Activated gamma-delta T cell treated with anti-CD3 and anti-CD28 coated beads, Interleukin-2, amount 50 U/mL, for 16 hours (primary cell): ENCODE data around the gene GLRX2.
"Not testable (repeated sequence)": the region's sequence is repeated elsewhere in the genome, so short reads cannot be mapped to it uniquely, and the experiment has no call there.

Experiments used
- DNase-seq: peaks from one replicate; pipeline ENCODE4 v3.0.0-alpha.2; 2020; ENCODE audit warnings: low read depth

GLRX2 gene

GRCh38 chr1:193104907-193105820, at the start of gene GLRX2:
TSS of gene GLRX2 (minus strand) at chr1:193105414. CDS start at chr1:193105382, 32 bp downstream.
- peak; percentile 53 for DNase-seq

GRCh38 chr1:193144999-193145398, 39.8 kb upstream of the GLRX2 start:
- no peak for DNase-seq

GRCh38 chr1:193144361-193144938, 39.2 kb upstream of the GLRX2 start:
- no peak for DNase-seq

- no peak for DNase-seq
Measured at GRCh38 chr1:193143285-193143684, 38.1 kb upstream of the GLRX2 start.

- no peak for DNase-seq
Measured at GRCh38 chr1:193142409-193142808, 37.2 kb upstream of the GLRX2 start.

- no peak for DNase-seq
Measured at GRCh38 chr1:193141804-193142203, 36.6 kb upstream of the GLRX2 start.

- no peak for DNase-seq
Measured at GRCh38 chr1:193140254-193140653, 35.0 kb upstream of the GLRX2 start.

- no peak for DNase-seq
Measured at GRCh38 chr1:193131266-193131860, 26.1 kb upstream of the GLRX2 start.

GRCh38 chr1:193125369-193125768, 20.2 kb upstream of the GLRX2 start:
- DNase-seq, result no peak

- no peak for DNase-seq
Measured at GRCh38 chr1:193123751-193124150, 18.5 kb upstream of the GLRX2 start.

GRCh38 chr1:193121616-193122593, 16.7 kb upstream of the GLRX2 start, which contains the start of gene CDC73:
TSS of gene CDC73 (plus strand) at chr1:193122031. CDS start at chr1:193122201, 170 bp downstream.
- DNase-seq, result peak; percentile 99

GRCh38 chr1:193120604-193121166, 15.5 kb upstream of the GLRX2 start:
- DNase-seq, result no peak

GRCh38 chr1:193118803-193119730, 13.9 kb upstream of the GLRX2 start:
- DNase-seq, result no peak

- DNase-seq, result no peak
Measured at GRCh38 chr1:193118194-193118593, 13.0 kb upstream of the GLRX2 start.

- not testable (repeated sequence) for DNase-seq
Measured at GRCh38 chr1:193117167-193117566, 12.0 kb upstream of the GLRX2 start.

GRCh38 chr1:193115629-193116227, 10.5 kb upstream of the GLRX2 start:
- DNase-seq, result no peak

GRCh38 chr1:193114485-193115095, 9.4 kb upstream of the GLRX2 start:
- no peak for DNase-seq

- DNase-seq, result no peak
Measured at GRCh38 chr1:193113992-193114332, 8.7 kb upstream of the GLRX2 start.

- no peak for DNase-seq
Measured at GRCh38 chr1:193113258-193113991, 8.2 kb upstream of the GLRX2 start.
